ENCODE data around the gene TXNL4B. TPM values are rescaled to one million over a fixed set of nuclear protein-coding genes. Genes with fewer than 3 reads are reported as not detected.

Gene TXNL4B
- total RNA-seq, 1 donor from 2014 or later: 12.8 TPM

GRCh38 chr16:72091217-72091616, 2.2 kb downstream of the TXNL4B start:
- H3K27me3 ChIP-seq (ENCODE audit: insufficient read depth, low read length): no peaks in the 10 kb centered on the region
- peak overlapping the region; percentile 36 for H3K4me3 Mint-ChIP-seq (ENCODE audit: unreplicated experiment)
- no peaks in the 10 kb centered on the region for H3K9me3 ChIP-seq (ENCODE audit: insufficient read depth, low read depth, low read length)
- DNase-seq (ENCODE audit: low read depth) (no peak), FAIRE-seq (no peak)
- peaks cover 33% of the 10 kb centered on the region for H4K20me1 ChIP-seq (ENCODE audit: insufficient read depth, low read length)
- TF ChIP-seq CTCF (IDR thresholded peaks at IDR 0.05; ENCODE audit: insufficient read depth, low read depth, low read length) (no peak), EZH2 (IDR thresholded peaks at IDR 0.05; ENCODE audit: insufficient read depth, low read length) (no peak)
- H3K4me1 ChIP-seq (ENCODE audit: insufficient read depth, low read length): peaks cover 9% of the 10 kb centered on the region
- no peaks in the 10 kb centered on the region for H3K9me3 Mint-ChIP-seq (ENCODE audit: unreplicated experiment)
- peaks cover 16% of the 10 kb centered on the region for H3K4me1 Mint-ChIP-seq (ENCODE audit: low read depth, unreplicated experiment)
- H3K4me2 ChIP-seq (ENCODE audit: low read length): no peak overlapping the region
- no peak overlapping the region for H3K27ac ChIP-seq (ENCODE audit: low read depth, low read length)
- peaks cover 27% of the 10 kb centered on the region for H3K36me3 ChIP-seq (ENCODE audit: insufficient read depth, low read length)
- no peak overlapping the region for H3K27ac Mint-ChIP-seq (ENCODE audit: unreplicated experiment)
- H3K79me2 ChIP-seq (ENCODE audit: insufficient read depth, low read length): peaks cover 62% of the 10 kb centered on the region
- H3K36me3 Mint-ChIP-seq (ENCODE audit: low read depth, unreplicated experiment): peaks cover 4% of the 10 kb centered on the region
- no peaks in the 10 kb centered on the region for H3K27me3 Mint-ChIP-seq (ENCODE audit: low read depth, unreplicated experiment)
- no peak overlapping the region for H3K4me3 ChIP-seq (ENCODE audit: insufficient read depth, low read depth, low read length)
- H3K9ac ChIP-seq (ENCODE audit: low read length): no peak overlapping the region
- H2AFZ ChIP-seq (ENCODE audit: low read depth, low read length): no peak overlapping the region

- Mint-ChIP-seq H3K27ac (ENCODE audit: unreplicated experiment) (no peak overlapping the region), H3K9me3 (ENCODE audit: unreplicated experiment) (peaks cover 8% of the 10 kb centered on the region), H3K4me1 (ENCODE audit: low read depth, unreplicated experiment) (no peaks in the 10 kb centered on the region), H3K27me3 (ENCODE audit: low read depth, unreplicated experiment) (no peaks in the 10 kb centered on the region), H3K4me3 (ENCODE audit: unreplicated experiment) (no peak overlapping the region), H3K36me3 (ENCODE audit: low read depth, unreplicated experiment) (peaks cover 22% of the 10 kb centered on the region)
- H2AFZ ChIP-seq (ENCODE audit: low read depth, low read length): no peak overlapping the region
- no peak overlapping the region for H3K9ac ChIP-seq (ENCODE audit: low read length)
- H3K9me3 ChIP-seq (ENCODE audit: insufficient read depth, low read depth, low read length): peaks cover 8% of the 10 kb centered on the region
- DNase-seq (ENCODE audit: low read depth) (no peak), FAIRE-seq (no peak)
- H4K20me1 ChIP-seq (ENCODE audit: insufficient read depth, low read length): no peaks in the 10 kb centered on the region
- no peak overlapping the region for H3K27ac ChIP-seq (ENCODE audit: low read depth, low read length)
- no peaks in the 10 kb centered on the region for H3K4me1 ChIP-seq (ENCODE audit: insufficient read depth, low read length)
- no peak overlapping the region for H3K4me2 ChIP-seq (ENCODE audit: low read length)
- peaks cover 4% of the 10 kb centered on the region for H3K79me2 ChIP-seq (ENCODE audit: insufficient read depth, low read length)
- TF ChIP-seq CTCF (IDR thresholded peaks at IDR 0.05; ENCODE audit: insufficient read depth, low read depth, low read length) (no peak), EZH2 (IDR thresholded peaks at IDR 0.05; ENCODE audit: insufficient read depth, low read length) (no peak)
- H3K36me3 ChIP-seq (ENCODE audit: insufficient read depth, low read length): peaks cover 30% of the 10 kb centered on the region
- no peak overlapping the region for H3K4me3 ChIP-seq (ENCODE audit: insufficient read depth, low read depth, low read length)
- H3K27me3 ChIP-seq (ENCODE audit: insufficient read depth, low read length): no peaks in the 10 kb centered on the region
Observed at GRCh38 chr16:72085002-72085401, 8.4 kb downstream of the TXNL4B start.

- no peaks in the 10 kb centered on the region for H3K79me2 ChIP-seq (ENCODE audit: insufficient read depth, low read length)
- H3K4me3 ChIP-seq (ENCODE audit: insufficient read depth, low read depth, low read length): no peak overlapping the region
- H3K9ac ChIP-seq (ENCODE audit: low read length): no peak overlapping the region
- H3K27me3 ChIP-seq (ENCODE audit: insufficient read depth, low read length): no peaks in the 10 kb centered on the region
- FAIRE-seq: no peak
- H3K4me2 ChIP-seq (ENCODE audit: low read length): no peak overlapping the region
- DNase-seq (ENCODE audit: low read depth): no peak
- H3K27ac ChIP-seq (ENCODE audit: low read depth, low read length): no peak overlapping the region
- peaks cover 8% of the 10 kb centered on the region for H3K9me3 Mint-ChIP-seq (ENCODE audit: unreplicated experiment)
- H2AFZ ChIP-seq (ENCODE audit: low read depth, low read length): no peak overlapping the region
- H3K9me3 ChIP-seq (ENCODE audit: insufficient read depth, low read depth, low read length): peaks cover 8% of the 10 kb centered on the region
- H4K20me1 ChIP-seq (ENCODE audit: insufficient read depth, low read length): no peaks in the 10 kb centered on the region
- no peaks in the 10 kb centered on the region for H3K4me1 Mint-ChIP-seq (ENCODE audit: low read depth, unreplicated experiment)
- H3K27me3 Mint-ChIP-seq (ENCODE audit: low read depth, unreplicated experiment): no peaks in the 10 kb centered on the region
- no peaks in the 10 kb centered on the region for H3K4me1 ChIP-seq (ENCODE audit: insufficient read depth, low read length)
- no peak overlapping the region for H3K4me3 Mint-ChIP-seq (ENCODE audit: unreplicated experiment)
- TF ChIP-seq EZH2 (IDR thresholded peaks at IDR 0.05; ENCODE audit: insufficient read depth, low read length): no peak
- TF ChIP-seq CTCF (IDR thresholded peaks at IDR 0.05; ENCODE audit: insufficient read depth, low read depth, low read length): no peak
- H3K36me3 Mint-ChIP-seq (ENCODE audit: low read depth, unreplicated experiment): peaks cover 22% of the 10 kb centered on the region
- H3K27ac Mint-ChIP-seq (ENCODE audit: unreplicated experiment): no peak overlapping the region
- H3K36me3 ChIP-seq (ENCODE audit: insufficient read depth, low read length): peaks cover 25% of the 10 kb centered on the region
Observed at GRCh38 chr16:72084445-72084844, 9.0 kb downstream of the TXNL4B start.
